Islet of Langerhans (tissue), 1 donor: ENCODE data around the gene PJA1.

Experiments
- FAIRE-seq: peaks from one replicate; lab custom pipeline; 2011; peaks lifted over from hg19 to GRCh38; lab: Jason Lieb, UNC

Gene PJA1

GRCh38 chrX:69140837-69141236 is 24.4 kb downstream of the PJA1 start:
- no peak for FAIRE-seq

DNA sequence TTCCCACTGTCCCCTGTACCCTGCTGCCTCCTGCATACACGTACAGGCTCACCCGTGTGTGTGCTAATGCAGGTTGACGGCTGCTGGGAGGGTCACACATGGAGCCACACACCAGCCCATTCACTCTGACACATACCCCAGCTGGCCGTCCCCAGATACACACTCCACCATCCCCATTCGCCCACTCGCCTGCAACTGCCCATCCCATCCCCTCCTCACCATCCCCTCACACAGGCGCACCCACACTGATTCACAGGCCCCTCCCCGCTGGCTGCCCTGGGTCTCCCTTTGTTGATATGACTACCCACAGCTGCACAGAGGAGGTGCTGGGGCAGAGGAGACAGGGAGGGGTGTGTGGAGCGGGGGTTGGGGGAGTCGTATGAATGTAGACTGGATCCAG is 25.7 kb downstream of the PJA1 start:
- no peak for FAIRE-seq

GRCh38 chrX:69138512-69138911 is 26.7 kb downstream of the PJA1 start:
- no peak for FAIRE-seq

- FAIRE-seq = no peak
Measured at GRCh38 chrX:69138118-69138390, 27.2 kb downstream of the PJA1 start.

DNA sequence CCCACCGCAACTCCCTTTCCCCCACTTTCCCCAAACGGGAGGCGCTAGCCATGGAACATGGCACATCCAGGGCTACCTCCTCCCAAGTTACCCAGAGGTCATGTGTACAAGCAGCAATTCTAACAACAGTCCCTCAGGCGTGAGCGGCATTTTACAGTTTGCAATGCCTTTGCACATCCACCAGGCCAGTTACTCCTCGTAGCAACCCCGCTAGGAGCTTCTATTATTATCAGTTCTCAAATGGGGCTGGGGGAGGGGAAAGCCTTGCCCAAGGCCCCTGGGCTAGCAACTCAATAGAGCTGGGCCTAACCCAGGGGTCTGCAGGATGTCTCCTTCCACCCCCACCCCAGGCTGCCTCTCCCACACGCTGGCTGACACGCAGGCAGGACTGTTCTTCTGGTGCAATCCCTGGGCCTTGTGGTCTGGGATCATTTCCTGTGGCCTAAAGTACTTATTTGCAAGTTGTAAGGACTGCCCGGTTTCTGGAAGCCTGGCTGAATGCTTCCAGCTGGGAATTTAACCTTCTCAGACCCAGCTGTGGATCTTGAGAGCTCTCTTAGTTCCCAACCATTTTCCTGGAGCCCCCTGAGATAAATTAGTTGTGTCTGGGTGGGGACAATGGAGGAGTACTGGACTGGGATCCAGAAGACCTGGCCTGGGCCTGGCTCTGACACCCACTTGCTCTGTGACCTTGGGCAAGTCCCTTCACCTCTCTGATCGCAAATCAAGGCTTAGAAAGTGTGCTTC is 27.7 kb downstream of the PJA1 start:
- no peak for FAIRE-seq

- FAIRE-seq = no peak
Measured at GRCh38 chrX:69136546-69137331, 28.5 kb downstream of the PJA1 start.

DNA sequence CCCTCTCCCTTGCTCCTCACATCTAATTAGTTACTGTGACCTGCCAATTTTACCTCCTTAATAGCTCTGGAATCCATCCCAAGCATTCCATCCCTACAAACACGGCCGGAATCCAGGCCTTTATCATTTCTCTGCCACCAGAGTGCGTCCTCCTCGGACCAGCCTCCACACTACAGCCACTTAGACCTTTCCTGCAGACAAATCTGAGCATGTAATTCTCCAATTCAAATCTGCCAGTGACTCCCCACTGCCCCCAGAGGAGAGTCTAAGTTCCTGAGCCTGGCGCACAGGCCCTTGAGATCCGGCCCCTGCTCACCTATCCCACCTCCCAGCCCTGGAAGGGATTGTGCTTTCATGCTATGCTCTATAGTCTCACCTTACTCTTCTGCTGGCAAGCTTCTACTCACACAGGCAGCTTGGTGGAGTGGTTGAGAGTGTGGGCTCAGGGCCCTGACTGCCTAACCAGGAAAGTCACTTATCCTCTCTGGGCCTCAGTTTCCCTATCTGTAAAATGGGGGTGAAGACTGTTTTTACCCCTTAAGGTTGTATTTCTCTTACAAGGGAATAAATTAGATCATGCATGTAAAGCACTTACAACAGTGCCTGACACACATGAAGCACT is 31.2 kb downstream of the PJA1 start:
- FAIRE-seq = no peak

GRCh38 chrX:69131886-69132285 is 33.4 kb downstream of the PJA1 start:
- no peak for FAIRE-seq

- no peak for FAIRE-seq
Measured at GRCh38 chrX:69130439-69130838, 34.8 kb downstream of the PJA1 start.

DNA sequence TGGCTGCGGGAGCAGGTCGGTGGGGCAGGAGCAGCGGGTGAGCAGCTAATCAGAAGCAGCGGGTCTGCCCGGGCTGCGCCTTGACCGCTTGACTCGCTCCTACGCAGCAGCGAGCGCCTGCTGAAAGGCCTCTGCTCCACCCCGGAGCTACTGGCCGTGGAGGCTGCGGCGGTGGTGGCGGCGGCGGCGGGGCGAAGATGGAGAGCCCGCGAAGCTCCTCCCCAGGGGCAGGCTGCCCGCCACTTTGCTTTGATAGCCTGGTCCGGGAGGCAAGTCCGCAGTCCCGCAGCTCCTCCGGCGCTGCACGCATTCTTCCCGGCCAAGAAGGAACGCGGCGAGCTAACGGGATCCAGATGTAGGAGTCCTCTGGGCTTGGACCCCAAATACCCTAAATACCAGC is 36.7 kb downstream of the PJA1 start:
- no peak for FAIRE-seq

DNA sequence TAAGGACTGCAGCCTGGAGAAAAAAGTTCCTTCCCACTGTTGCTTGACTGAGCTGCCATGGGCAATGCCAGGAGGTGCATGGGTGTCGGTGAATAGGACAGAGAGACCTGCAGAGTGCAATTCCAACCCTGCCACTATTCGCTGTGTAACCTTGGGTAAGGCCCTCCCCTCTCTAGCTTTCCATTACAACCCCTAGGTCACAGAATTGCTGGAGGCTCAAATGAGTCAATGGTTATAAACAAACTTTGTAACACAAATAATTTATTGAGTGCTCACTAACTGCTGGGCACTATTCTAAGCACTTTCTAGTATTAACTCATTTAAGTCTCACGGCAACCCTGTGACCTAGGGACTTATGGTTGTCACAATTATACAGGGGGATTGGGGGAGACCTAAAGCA is 37.8 kb downstream of the PJA1 start:
- no peak for FAIRE-seq

GRCh38 chrX:69126642-69127041 is 38.6 kb downstream of the PJA1 start:
- FAIRE-seq = no peak

GRCh38 chrX:69125094-69125493 is 40.2 kb downstream of the PJA1 start:
- no peak for FAIRE-seq

DNA sequence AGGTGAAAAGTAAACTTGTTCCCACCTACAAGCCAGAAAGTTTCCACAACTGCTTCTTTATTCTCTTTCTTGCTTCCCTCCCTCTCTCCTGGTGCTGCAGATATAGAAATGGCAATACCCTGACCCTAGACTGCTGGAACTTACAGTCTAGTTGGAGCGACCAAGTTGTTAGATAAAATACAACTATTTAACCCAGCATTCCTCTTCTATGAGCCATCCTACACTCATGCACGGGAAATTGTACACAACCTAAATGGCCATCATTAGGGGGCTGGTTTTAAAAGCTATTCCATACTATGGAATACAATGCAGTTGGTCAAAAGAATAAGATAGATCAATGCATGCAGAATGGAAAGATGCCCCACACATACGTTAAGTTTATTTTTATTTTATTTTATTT is 41.1 kb downstream of the PJA1 start:
- no peak for FAIRE-seq

GRCh38 chrX:69123481-69123880 is 41.8 kb downstream of the PJA1 start:
- FAIRE-seq = no peak

DNA sequence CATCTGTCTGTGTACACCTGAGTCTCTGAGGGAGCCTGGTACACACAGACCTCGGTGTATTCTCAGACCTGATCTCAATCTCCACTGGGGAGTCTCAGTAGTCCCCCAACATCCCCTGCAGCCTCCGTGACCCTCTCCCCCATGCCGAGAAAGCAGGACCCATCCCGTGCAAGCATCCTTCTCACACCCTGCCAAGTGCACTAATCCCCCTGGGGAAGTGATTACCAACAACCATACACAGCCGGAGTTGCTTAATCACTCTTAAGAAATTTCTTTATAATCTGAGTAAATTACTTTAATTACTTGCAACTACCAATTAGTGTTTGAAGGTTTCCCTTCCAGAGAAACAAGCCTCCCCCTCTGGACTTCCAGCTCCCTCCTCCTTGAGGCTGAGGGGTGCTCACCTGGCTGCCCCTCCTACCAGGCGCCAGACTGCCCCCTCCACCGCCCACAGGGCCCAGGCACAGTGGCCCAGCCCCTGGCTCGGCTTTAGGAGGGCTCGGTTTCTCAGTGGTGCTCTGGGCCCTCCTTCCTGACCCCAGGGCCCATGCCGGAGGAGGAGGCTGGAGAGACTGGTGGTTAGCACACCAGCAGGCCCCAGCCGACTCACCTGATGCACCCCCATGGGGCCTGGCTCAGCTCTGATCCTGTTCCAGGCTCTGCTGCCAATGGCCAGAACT is 43.8 kb downstream of the PJA1 start:
- no peak for FAIRE-seq

DNA sequence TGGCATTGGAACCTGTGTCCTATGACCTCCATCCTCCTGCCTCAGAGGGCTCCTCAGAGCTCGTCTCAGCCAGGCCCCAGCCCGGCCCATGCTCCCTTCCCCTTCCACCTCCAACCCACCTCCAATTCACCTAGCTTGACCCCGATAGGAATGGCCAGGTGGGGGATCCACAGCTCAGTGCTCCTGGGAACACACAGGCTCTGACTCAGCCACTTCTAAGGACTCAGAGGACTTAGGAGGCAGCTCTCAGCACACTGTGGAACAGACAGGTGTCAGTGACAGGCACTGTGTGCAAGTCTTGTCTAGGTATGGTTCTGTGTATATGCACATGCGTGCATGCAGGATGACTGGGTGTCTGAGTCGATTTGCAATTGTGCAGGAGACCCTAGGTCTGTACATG is 44.8 kb downstream of the PJA1 start:
- no peak for FAIRE-seq

DNA sequence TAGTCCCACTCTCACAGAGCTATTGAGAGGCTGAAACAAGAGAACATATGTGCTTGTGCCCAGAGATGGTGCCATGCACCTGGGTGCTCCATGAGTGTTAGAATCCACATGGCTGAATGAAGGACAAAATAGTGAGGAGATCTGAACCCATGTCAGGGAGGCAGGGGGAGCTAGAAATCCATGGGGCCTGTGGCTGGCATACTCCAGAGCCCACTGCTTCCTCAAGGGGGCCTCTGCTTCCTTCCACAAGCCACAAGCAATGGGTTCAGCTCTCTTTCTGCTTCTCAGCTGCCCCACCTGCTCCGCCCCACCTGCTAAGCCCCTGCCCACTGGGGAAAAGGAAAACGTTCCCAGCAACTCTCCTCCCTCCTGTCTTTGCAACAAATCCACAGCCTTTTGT is 46.1 kb downstream of the PJA1 start:
- no peak for FAIRE-seq

GRCh38 chrX:69117876-69118526 is 47.3 kb downstream of the PJA1 start:
- FAIRE-seq = no peak

DNA sequence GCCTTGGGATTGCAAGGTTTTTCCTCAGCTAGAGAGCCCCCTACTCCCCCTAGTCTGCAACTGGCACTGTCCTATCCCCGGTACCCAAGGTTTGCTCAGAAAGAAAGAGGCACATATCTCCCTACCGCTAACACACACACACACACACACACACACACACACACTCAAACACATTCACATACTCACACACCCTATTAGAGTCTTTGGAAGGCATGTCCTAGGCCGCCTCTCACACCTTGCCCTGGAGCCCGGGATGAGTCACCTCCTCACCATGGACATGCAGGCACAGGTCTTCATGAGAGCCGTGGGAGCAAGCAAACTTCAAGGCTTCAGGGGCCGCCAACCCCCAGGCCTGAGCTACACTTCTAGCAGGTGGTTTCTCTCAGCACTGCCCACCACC is 49.2 kb downstream of the PJA1 start:
- no peak for FAIRE-seq

- FAIRE-seq = no peak
Measured at GRCh38 chrX:69113723-69114122, 51.5 kb downstream of the PJA1 start.
